K562 (cell line): ENCODE measurements around the gene PLA2G2C. TPM values are rescaled to one million over a fixed set of nuclear protein-coding genes. Genes with fewer than 3 reads are reported as not detected.

ENCODE experiments used
- ATAC-seq: fragments of 200-7000 bp; cut with Tn5 transposase; 3 replicates; pipeline ENCODE4 v1.9.1; 2020; ENCODE audit warnings: moderate library complexity
- BruUV-seq: library from RNA; stranded (reverse); fragments of 400-500 nt; replicated peaks from 2 replicates; lab custom pipeline; 2021; lab: Mats Ljungman, UMichigan
- CTCF ChIA-PET: fragments of 300-600 bp; formaldehyde crosslinking; extraction: SDS; loops from one replicate; lab custom pipeline; 2021; ENCODE audit warnings: low intra/inter-chr PET ratio; lab: Yijun Ruan, JAX
- POLR2A ChIA-PET: fragments of 300-600, 350-650 bp; sonication (Branson Sonifier 250); formaldehyde crosslinking; extraction: SDS; loops from one replicate; lab custom pipeline; 2021; ENCODE audit warnings: antibody characterized with exemption, inconsistent platforms; lab: Yijun Ruan, JAX
- DNase-seq, 4 experiments: peaks; one replicate each; pipeline versions ENCODE4 v3.0.0 to v3.0.0-alpha.2; 2011 to 2018; ENCODE audit warnings: low spot score in 3 of 4, mixed read lengths in 3 of 4; ENCODE audit errors: extremely low read depth in 1 of 4
- FAIRE-seq: peaks from 2 replicates; lab custom pipeline; 2011; peaks lifted over from hg19 to GRCh38; lab: Jason Lieb, UNC
- H2AFZ ChIP-seq: 2 replicates; pipeline ENCODE4 v1.6.0; 2011; ENCODE audit warnings: low read depth, low read length, control low read depth, inconsistent platforms
- H3K27ac ChIP-seq: fragments of 200-600 bp; 3 replicates; pipeline ENCODE4 v1.8.0; 2011; ENCODE audit warnings: low read depth, mild to moderate bottlenecking, control low read depth, inconsistent platforms, low read length, moderate library complexity, mixed read lengths; ENCODE audit errors: extremely low read depth
- H3K27me3 ChIP-seq, 2 experiments: fragments of 300-600 bp in 1 of 2; 2 replicates in 1 of 2; 3 replicates in 1 of 2; pipeline versions ENCODE4 v1.6.0 to v1.8.0; 2011; ENCODE audit warnings: inconsistent platforms in 2 of 2, low read length in 2 of 2, mild to moderate bottlenecking in 1 of 2, mixed read lengths in 1 of 2, moderate library complexity in 1 of 2; ENCODE audit not compliant: control insufficient read depth in 2 of 2, insufficient read depth in 2 of 2
- H3K36me3 ChIP-seq: fragments of 300-600 bp; 3 replicates; pipeline ENCODE4 v1.8.0; 2011; ENCODE audit warnings: mild to moderate bottlenecking, low read length, inconsistent platforms; ENCODE audit not compliant: control insufficient read depth, insufficient read depth
- H3K4me1 ChIP-seq, 2 experiments: fragments of 200-600 bp in 1 of 2; replicated peaks in 1 of 2; 2 replicates in 1 of 2; 3 replicates in 1 of 2; pipeline versions ENCODE4 v1.5.1 to v1.8.0; 2011; ENCODE audit warnings: inconsistent platforms in 2 of 2, low read length in 2 of 2, mild to moderate bottlenecking in 1 of 2, mixed read lengths in 1 of 2, moderate library complexity in 1 of 2; ENCODE audit not compliant: control insufficient read depth in 2 of 2, insufficient read depth in 2 of 2
- H3K4me2 ChIP-seq: 2 replicates; pipeline ENCODE4 v1.6.1; 2011; ENCODE audit warnings: low read length, control low read depth, inconsistent platforms, mixed read lengths; ENCODE audit not compliant: insufficient read depth
- H3K4me3 ChIP-seq: fragments of 200-600 bp; sonication (generic), shearing (Covaris generic); 2 replicates; pipeline ENCODE4 v1.5.1; 2016; ENCODE audit warnings: control low read depth, inconsistent platforms
- H3K79me2 ChIP-seq: fragments of 200-600 bp; 3 replicates; pipeline ENCODE4 v1.8.0; 2011; ENCODE audit warnings: low read length, inconsistent platforms; ENCODE audit not compliant: control insufficient read depth, insufficient read depth
- H3K9ac ChIP-seq, 2 experiments: 2 replicates each; pipeline versions ENCODE4 v1.6.0 to v1.6.1; 2011; ENCODE audit warnings: low read depth in 2 of 2, low read length in 2 of 2, control low read depth in 1 of 2, inconsistent platforms in 1 of 2, mild to moderate bottlenecking in 1 of 2, mixed read lengths in 1 of 2; ENCODE audit not compliant: insufficient read depth in 1 of 2
- H3K9me1 ChIP-seq: one replicate; pipeline ENCODE4 v1.6.0; 2011; ENCODE audit warnings: inconsistent platforms, mild to moderate bottlenecking, low read length, moderate library complexity; ENCODE audit not compliant: control insufficient read depth, insufficient read depth
- H3K9me3 ChIP-seq: replicated peaks from 2 replicates; pipeline ENCODE4 v1.5.1; 2011; ENCODE audit warnings: low read depth, low read length, inconsistent platforms; ENCODE audit not compliant: control insufficient read depth, insufficient read depth
- H4K20me1 ChIP-seq: replicated peaks from 2 replicates; pipeline ENCODE4 v1.6.1; 2011; ENCODE audit warnings: low read length, inconsistent platforms, mixed read lengths; ENCODE audit not compliant: control insufficient read depth, insufficient read depth
- CBX2 ChIP-seq: fragments of 200-600 bp; sonication (generic); IDR thresholded peaks from one replicate; pipeline ENCODE4 v1.6.1; 2012; ENCODE audit warnings: mild to moderate bottlenecking, low read length, inconsistent platforms; ENCODE audit not compliant: insufficient read depth, poor library complexity, severe bottlenecking
- CTCFL ChIP-seq: IDR thresholded peaks from 2 replicates; pipeline ENCODE4 v1.6.1; 2011; ENCODE audit warnings: borderline replicate concordance, low read depth, mild to moderate bottlenecking, moderate library complexity, low read length; ENCODE audit not compliant: insufficient read depth, poor library complexity, severe bottlenecking
- E2F1 ChIP-seq: sonication (generic); formaldehyde crosslinking; IDR thresholded peaks from 2 replicates; pipeline ENCODE4 v1.8.1; 2023; ENCODE audit warnings: mild to moderate bottlenecking, missing genetic modification reagents, moderate library complexity
- FOXJ3 ChIP-seq: sonication (generic); formaldehyde crosslinking; IDR thresholded peaks from 2 replicates; pipeline ENCODE4 v1.4.0; 2020; ENCODE audit warnings: mild to moderate bottlenecking, missing genetic modification reagents
- HBP1 ChIP-seq: fragments of 450-650 bp; formaldehyde crosslinking; IDR thresholded peaks from 2 replicates; pipeline ENCODE4 v1.4.0; 2022; ENCODE audit warnings: missing genetic modification characterization
- HES1 ChIP-seq: fragments of 450-650 bp; IDR thresholded peaks from 2 replicates; pipeline ENCODE4 v1.6.1; 2016; ENCODE audit warnings: low read depth, mild to moderate bottlenecking, moderate library complexity
- HMG20B ChIP-seq: fragments of 250-450 bp; sonication (Bioruptor Pico); IDR thresholded peaks from 2 replicates; pipeline ENCODE4 v1.5.0; 2021; ENCODE audit warnings: mild to moderate bottlenecking
- RFX1 ChIP-seq: fragments of 450-650 bp; IDR thresholded peaks from 2 replicates; pipeline ENCODE4 v1.6.1; 2016; ENCODE audit warnings: mild to moderate bottlenecking, moderate library complexity
- SFPQ ChIP-seq: fragments of 200-400 bp; formaldehyde crosslinking; IDR thresholded peaks from 2 replicates; pipeline ENCODE4 v1.6.1; 2017; ENCODE audit warnings: mild to moderate bottlenecking, low read depth, low read length, moderate library complexity
- SMAD3 ChIP-seq: fragments of 450-650 bp; formaldehyde crosslinking; conservative IDR thresholded peaks from 2 replicates; pipeline ENCODE4 v1.4.0; 2020; ENCODE audit warnings: mild to moderate bottlenecking
- ZNF174 ChIP-seq: fragments of 250-450 bp; sonication (Bioruptor Pico); IDR thresholded peaks from 2 replicates; pipeline ENCODE4 v1.4.0; 2020; ENCODE audit warnings: mild to moderate bottlenecking
- ZNF76 ChIP-seq: fragments of 250-450 bp; sonication (Bioruptor Pico); IDR thresholded peaks from 2 replicates; pipeline ENCODE4 v1.4.0; 2020; ENCODE audit warnings: mild to moderate bottlenecking, moderate library complexity, borderline replicate concordance
- ZNF780A ChIP-seq: fragments of 250-450 bp; sonication (Bioruptor Pico); IDR thresholded peaks from 2 replicates; pipeline ENCODE4 v1.5.0; 2021; ENCODE audit warnings: mild to moderate bottlenecking
- WGBS: fragments of 100-300 bp; shearing (Covaris generic); methylation state at CpG from one replicate; pipeline ENCODE4 v1.1.6; 2016; ENCODE audit warnings: low coverage, mixed read lengths; ENCODE audit not compliant: insufficient coverage; ENCODE audit errors: missing lambda C conversion rate; 5-methylcytosine and 5-hydroxymethylcytosine counted together
- in situ Hi-C: fragments of 300-500 bp; cut with MboI; formaldehyde crosslinking; loops from 4 replicates; pipeline ENCODE4 v1.15.0; 2018; ENCODE audit warnings: inconsistent platforms, mixed read lengths
- intact Hi-C: fragments of 100-400 bp; cut with micrococcal nuclease; formaldehyde crosslinking; loops from 2 replicates; pipeline ENCODE4 v1.14.2; 2022
- polyA plus RNA-seq, 8 experiments: library from polyadenylated mRNA; depleted of rRNA in 4 of 8; stranded (reverse) in 5 of 8; unstranded in 3 of 8; fragments of >200 nt; fragmentation: Nextera tagmentation in 2 of 8; fragmentation: Illumina TruSeq in 1 of 8; extraction: Ambion mirVana in 2 of 8; extraction: Trizol in 1 of 8; gene quantifications; 2 replicates each; pipeline versions ENCODE4 v1.2.1 to v1.2.3, GENCODE V29; 2011 to 2014; ENCODE audit warnings: inconsistent platforms in 1 of 8, missing spikeins in 1 of 8
- total RNA-seq, 7 experiments: library from RNA; depleted of rRNA in 6 of 7; stranded (reverse); fragments of >200 nt in 6 of 7; fragmentation: Illumina TruSeq in 2 of 7; extraction: Trizol in 2 of 7; gene quantifications; 2 replicates each; pipeline versions ENCODE4 v1.2.1 to v1.2.3, GENCODE V29; 2011 to 2021; ENCODE audit warnings: low replicate concordance in 1 of 7

Gene PLA2G2C
- total and polyA plus RNA-seq, 9 of the 15 experiments (the other 6 are each of a cell fraction or from before 2014, with no cell fraction given): 0.14 to 0.49 (median 0.21) TPM

- H3K27me3 ChIP-seq: no peaks in the 10 kb centered on the region
- H3K4me2 ChIP-seq: peak overlapping the region; percentile 87
- H3K79me2 ChIP-seq: peaks cover 44% of the 10 kb centered on the region
- H3K9me1 ChIP-seq: no peaks in the 10 kb centered on the region
- intact Hi-C loops: no loop called here
- FAIRE-seq: no peak
- H3K4me1 ChIP-seq: peaks cover 73 to 80% of the 10 kb centered on the region in 2 experiments
- peaks cover 24% of the 10 kb centered on the region; the same call in 2 of the 3 replicates for H3K36me3 ChIP-seq
- CTCF ChIA-PET: no interaction called here
- H4K20me1 ChIP-seq: no peaks in the 10 kb centered on the region
- in situ Hi-C loops: no loop called here
- H3K9ac ChIP-seq: peak overlapping the region; percentile 89 to 97
- H3K4me3 ChIP-seq: peak overlapping the region; percentile 74
- ATAC-seq: no peak
- BruUV-seq: TSS peak; percentile 56
- POLR2A ChIA-PET: interaction anchor here (0.6 to 2.2 kb wide), 8 partner anchors 8 to 889 kb away, joined by 3 to 15 read pairs (median 4); no protein-coding TSS in a partner anchor
- H2AFZ ChIP-seq: peak overlapping the region; percentile 23
- DNase-seq: peak in 3 of 4 experiments; percentile 44 to 71 (median 68)
- H3K9me3 ChIP-seq: no peaks in the 10 kb centered on the region
- 4% methylated on average over 7 of the region's 7 CpGs for WGBS
- peak overlapping the region; percentile 95 for H3K27ac ChIP-seq
- TF ChIP-seq HES1: no peak
- TF ChIP-seq E2F1 (CRISPR knock-in tag): no peak
- TF ChIP-seq CTCFL: no peak
- TF ChIP-seq SFPQ: no peak
- TF ChIP-seq ZNF76 (CRISPR knock-in tag): no peak
- TF ChIP-seq HBP1: no peak
- 0 out of 2 replicates have a peak, but pooled peaks have one; percentile 20 for TF ChIP-seq HMG20B (CRISPR knock-in tag)
- peak; percentile 52; the same call in 1 of the 2 replicates for TF ChIP-seq SMAD3 (CRISPR knock-in tag)
- TF ChIP-seq FOXJ3 (CRISPR knock-in tag): no peak
- no peak for TF ChIP-seq RFX1
- TF ChIP-seq CBX2: no peak
- TF ChIP-seq ZNF780A (CRISPR knock-in tag): no peak
- TF ChIP-seq ZNF174 (CRISPR knock-in tag): no peak
Observed at GRCh38 chr1:20187103-20187812, 940 bp upstream of the PLA2G2C start.
